H9 (cell line): Measurements from ENCODE around the gene NEUROD2. TPM values are rescaled to one million over a fixed set of nuclear protein-coding genes. Genes with fewer than 3 reads are reported as not detected.
A peak's percentile ranks its signal among the peaks of the same experiment; 100 is the strongest.

Experiments used
- DNase-seq: peaks from one replicate; pipeline ENCODE4 v3.0.0-alpha.2; 2017
- H2AFZ ChIP-seq: one replicate; pipeline ENCODE4 v1.6.1; 2013; ENCODE audit warnings: mild to moderate bottlenecking, low read length, control low read depth, moderate library complexity
- H2AK5ac ChIP-seq: 2 replicates; pipeline ENCODE4 v1.6.1; 2013; ENCODE audit warnings: low read length, control low read depth, mixed read lengths; ENCODE audit not compliant: insufficient read length
- H2BK120ac ChIP-seq: one replicate; pipeline ENCODE4 v1.6.1; 2013; ENCODE audit warnings: low read depth, mild to moderate bottlenecking, low read length, control low read depth, inconsistent platforms; ENCODE audit not compliant: poor library complexity, severe bottlenecking
- H2BK12ac ChIP-seq: 2 replicates; pipeline ENCODE4 v1.6.1; 2013; ENCODE audit warnings: low read length, control low read depth, mixed read lengths, low read depth; ENCODE audit not compliant: insufficient read length
- H2BK15ac ChIP-seq: 2 replicates; pipeline ENCODE4 v1.6.1; 2013; ENCODE audit warnings: low read depth, low read length, control low read depth
- H2BK20ac ChIP-seq: one replicate; pipeline ENCODE4 v1.6.1; 2013; ENCODE audit warnings: low read depth, mild to moderate bottlenecking, low read length, control low read depth, inconsistent platforms; ENCODE audit not compliant: poor library complexity, severe bottlenecking
- H2BK5ac ChIP-seq: 2 replicates; pipeline ENCODE4 v1.6.1; 2013; ENCODE audit warnings: low read length, control low read depth, mixed read lengths; ENCODE audit not compliant: insufficient read length
- H3K14ac ChIP-seq: 2 replicates; pipeline ENCODE4 v1.6.1; 2013; ENCODE audit warnings: low read length, control low read depth; ENCODE audit not compliant: insufficient read depth
- H3K18ac ChIP-seq: 2 replicates; pipeline ENCODE4 v1.6.1; 2013; ENCODE audit warnings: low read depth, mild to moderate bottlenecking, mixed read lengths, low read length, control low read depth; ENCODE audit not compliant: insufficient read length
- H3K23ac ChIP-seq: 2 replicates; pipeline ENCODE4 v1.6.1; 2013; ENCODE audit warnings: low read length, control low read depth, mixed read lengths, low read depth; ENCODE audit not compliant: insufficient read length
- H3K23me2 ChIP-seq: 2 replicates; pipeline ENCODE4 v1.6.1; 2013; ENCODE audit warnings: low read depth, mild to moderate bottlenecking, mixed read lengths, low read length, control low read depth; ENCODE audit not compliant: insufficient read length, poor library complexity, severe bottlenecking
- H3K27ac ChIP-seq: 2 replicates; pipeline ENCODE4 v1.5.1; 2013; ENCODE audit warnings: low read length, control low read depth, mixed read lengths, low read depth; ENCODE audit not compliant: insufficient read length
- H3K27me3 ChIP-seq: 2 replicates; pipeline ENCODE4 v1.6.1; 2013; ENCODE audit warnings: low read length, control low read depth, inconsistent platforms; ENCODE audit not compliant: insufficient read depth
- H3K4ac ChIP-seq: 2 replicates; pipeline ENCODE4 v1.6.1; 2013; ENCODE audit warnings: low read depth, mild to moderate bottlenecking, control low read depth, inconsistent platforms, low read length, moderate library complexity
- H3K4me1 ChIP-seq: 2 replicates; pipeline ENCODE4 v1.6.1; 2013; ENCODE audit warnings: low read length, control low read depth, inconsistent platforms; ENCODE audit not compliant: insufficient read depth
- H3K4me2 ChIP-seq: 2 replicates; pipeline ENCODE4 v1.6.1; 2013; ENCODE audit warnings: low read length, control low read depth, mixed read lengths; ENCODE audit not compliant: insufficient read length, insufficient read depth
- H3K56ac ChIP-seq: 2 replicates; pipeline ENCODE4 v1.6.1; 2013; ENCODE audit warnings: low read depth, mild to moderate bottlenecking, mixed read lengths, low read length, control low read depth; ENCODE audit not compliant: insufficient read length
- H3K79me1 ChIP-seq: 2 replicates; pipeline ENCODE4 v1.6.1; 2013; ENCODE audit warnings: low read depth, mild to moderate bottlenecking, moderate library complexity, low read length, control low read depth, inconsistent platforms; ENCODE audit not compliant: insufficient read depth, poor library complexity, severe bottlenecking
- H3K79me2 ChIP-seq: 2 replicates; pipeline ENCODE4 v1.6.1; 2013; ENCODE audit warnings: low read length, control low read depth, inconsistent platforms; ENCODE audit not compliant: insufficient read depth
- H3K9ac ChIP-seq: 2 replicates; pipeline ENCODE4 v1.6.1; 2013; ENCODE audit warnings: low read length, control low read depth, mixed read lengths; ENCODE audit not compliant: insufficient read length; ENCODE audit errors: extremely low read depth
- H3K9me3 ChIP-seq: one replicate; pipeline ENCODE4 v1.6.1; 2013; ENCODE audit warnings: low read depth, low read length, inconsistent platforms; ENCODE audit not compliant: control insufficient read depth
- H3T11ph ChIP-seq: one replicate; pipeline ENCODE4 v1.6.1; 2013; ENCODE audit warnings: mild to moderate bottlenecking, low read length, control low read depth, inconsistent platforms
- H4K20me1 ChIP-seq: one replicate; pipeline ENCODE4 v1.6.1; 2013; ENCODE audit not compliant: control insufficient read depth, insufficient read length, insufficient read depth
- H4K5ac ChIP-seq: 2 replicates; pipeline ENCODE4 v1.6.1; 2013; ENCODE audit warnings: low read depth, mild to moderate bottlenecking, mixed read lengths, low read length, control low read depth; ENCODE audit not compliant: insufficient read length
- H4K8ac ChIP-seq: replicated peaks from 2 replicates; pipeline ENCODE4 v1.6.1; 2013; ENCODE audit warnings: low read length, control low read depth, mixed read lengths, low read depth; ENCODE audit not compliant: insufficient read length
- H4K91ac ChIP-seq: 2 replicates; pipeline ENCODE4 v1.6.1; 2013; ENCODE audit warnings: low read depth, mild to moderate bottlenecking, moderate library complexity, mixed read lengths, low read length, control low read depth; ENCODE audit not compliant: insufficient read length
- H3K27ac Mint-ChIP-seq, 3 experiments: 2 replicates in 2 of 3; 3 replicates in 1 of 3; pipeline ENCODE4 v1.8.0; 2020 to 2021; ENCODE audit warnings: mixed read lengths in 3 of 3, mild to moderate bottlenecking in 1 of 3, moderate library complexity in 1 of 3
- H3K27me3 Mint-ChIP-seq: 2 replicates; pipeline ENCODE4 v1.8.0; 2021; ENCODE audit warnings: low read depth, mild to moderate bottlenecking, moderate library complexity, mixed read lengths
- H3K36me3 Mint-ChIP-seq, 3 experiments: 2 replicates in 2 of 3; 3 replicates in 1 of 3; pipeline ENCODE4 v1.8.0; 2020 to 2021; ENCODE audit warnings: low read depth in 3 of 3, mixed read lengths in 3 of 3; ENCODE audit not compliant: insufficient read depth in 1 of 3
- H3K4me1 Mint-ChIP-seq, 2 experiments: 2 replicates each; pipeline ENCODE4 v1.8.0; 2020; ENCODE audit warnings: mixed read lengths in 2 of 2
- H3K4me3 Mint-ChIP-seq, 2 experiments: 2 replicates in 1 of 2; 3 replicates in 1 of 2; pipeline ENCODE4 v1.8.0; 2020 to 2021; ENCODE audit warnings: mild to moderate bottlenecking in 2 of 2, mixed read lengths in 2 of 2, moderate library complexity in 1 of 2
- H3K9me3 Mint-ChIP-seq, 2 experiments: 2 replicates in 1 of 2; 3 replicates in 1 of 2; pipeline ENCODE4 v1.8.0; 2020; ENCODE audit warnings: mild to moderate bottlenecking in 2 of 2, mixed read lengths in 2 of 2, moderate library complexity in 1 of 2
- WGBS: extraction: QIAGEN DNeasy Blood & Tissue Kit; methylation state at CpG from one replicate; pipeline ENCODE4 v1.1.7; 2013; ENCODE audit warnings: missing lambda C conversion rate, low lambda C conversion rate, mixed read lengths; ENCODE audit not compliant: insufficient read length; ENCODE audit errors: extremely low coverage; 5-methylcytosine and 5-hydroxymethylcytosine counted together
- total RNA-seq: library from RNA; stranded (reverse); gene quantifications from 2 replicates; pipeline ENCODE4 v1.2.1, GENCODE V29; 2021
- TF ChIP-seq, protein P1 (sequence below): fragments of 200-600 bp; sonication (generic); conservative IDR thresholded peaks from 3 replicates; pipeline ENCODE4 v1.8.0; 2021; ENCODE audit warnings: antibody characterized with exemption, mild to moderate bottlenecking

The NEUROD2 gene
- total RNA-seq, 1 experiment from 2014 or later: not detected

DNA sequence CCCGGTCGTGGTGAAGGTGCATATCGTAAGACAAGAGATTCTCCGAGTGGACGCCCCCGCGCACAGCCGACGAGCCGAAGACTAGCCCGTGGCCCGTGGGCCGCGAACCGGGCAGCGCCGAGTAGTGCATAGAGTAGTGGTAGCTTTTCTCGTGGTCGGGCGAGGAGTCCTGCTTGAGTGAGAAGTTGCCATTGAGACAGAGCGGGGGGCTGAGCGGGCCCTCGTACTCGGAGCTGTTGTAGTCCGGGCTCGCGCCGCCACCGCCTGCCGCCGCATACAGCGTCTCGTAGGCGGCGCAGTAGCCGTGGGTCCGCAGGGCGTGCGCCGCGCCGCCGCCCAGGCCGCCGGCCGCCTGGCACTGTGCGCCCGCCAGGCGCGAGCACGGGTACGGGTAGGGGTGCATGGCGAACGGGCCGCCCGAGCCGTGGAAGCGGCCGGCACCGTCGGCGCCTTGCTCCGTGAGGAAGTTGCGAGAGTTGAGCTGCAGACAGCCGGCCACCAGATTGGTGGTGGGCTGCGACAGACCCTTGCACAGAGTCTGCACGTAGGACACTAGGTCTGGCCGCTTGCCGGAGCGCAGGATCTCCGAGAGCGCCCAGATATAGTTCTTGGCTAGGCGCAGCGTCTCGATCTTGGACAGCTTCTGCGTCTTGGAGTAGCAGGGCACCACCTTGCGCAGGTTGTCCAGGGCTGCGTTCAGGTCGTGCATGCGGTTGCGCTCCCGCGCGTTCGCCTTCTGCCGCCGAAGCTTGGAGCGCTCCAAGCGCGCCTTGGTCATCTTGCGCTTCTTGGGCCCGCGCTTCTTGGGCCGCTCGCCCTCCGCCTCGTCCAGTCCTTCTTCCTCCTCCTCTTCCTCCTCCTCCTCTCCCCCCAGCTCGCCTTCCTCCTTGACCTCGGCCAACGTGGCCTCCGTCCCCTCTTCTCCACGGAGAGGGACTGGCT, 2.0 kb downstream of the NEUROD2 start:
- Mint-ChIP-seq H3K9me3 (peaks cover 0 to 4% of the 10 kb centered on the region in 2 experiments; a peak in 1 of 5 replicates), H3K4me3 (peak overlapping the region; percentile 27 to 77; a peak in 4 of 5 replicates), H3K36me3 (no peaks in the 10 kb centered on the region; a peak in 1 of 7 replicates), H3K27ac (no peak overlapping the region), H3K27me3 (peaks cover 98% of the 10 kb centered on the region), H3K4me1 (peaks cover 30 to 55% of the 10 kb centered on the region in 2 experiments)
- peaks cover 20% of the 10 kb centered on the region for H3K23me2 ChIP-seq
- no peaks in the 10 kb centered on the region; the same call in 1 of the 2 replicates for H3K4me1 ChIP-seq
- no peak overlapping the region for H3T11ph ChIP-seq
- TF ChIP-seq, protein P1, sequence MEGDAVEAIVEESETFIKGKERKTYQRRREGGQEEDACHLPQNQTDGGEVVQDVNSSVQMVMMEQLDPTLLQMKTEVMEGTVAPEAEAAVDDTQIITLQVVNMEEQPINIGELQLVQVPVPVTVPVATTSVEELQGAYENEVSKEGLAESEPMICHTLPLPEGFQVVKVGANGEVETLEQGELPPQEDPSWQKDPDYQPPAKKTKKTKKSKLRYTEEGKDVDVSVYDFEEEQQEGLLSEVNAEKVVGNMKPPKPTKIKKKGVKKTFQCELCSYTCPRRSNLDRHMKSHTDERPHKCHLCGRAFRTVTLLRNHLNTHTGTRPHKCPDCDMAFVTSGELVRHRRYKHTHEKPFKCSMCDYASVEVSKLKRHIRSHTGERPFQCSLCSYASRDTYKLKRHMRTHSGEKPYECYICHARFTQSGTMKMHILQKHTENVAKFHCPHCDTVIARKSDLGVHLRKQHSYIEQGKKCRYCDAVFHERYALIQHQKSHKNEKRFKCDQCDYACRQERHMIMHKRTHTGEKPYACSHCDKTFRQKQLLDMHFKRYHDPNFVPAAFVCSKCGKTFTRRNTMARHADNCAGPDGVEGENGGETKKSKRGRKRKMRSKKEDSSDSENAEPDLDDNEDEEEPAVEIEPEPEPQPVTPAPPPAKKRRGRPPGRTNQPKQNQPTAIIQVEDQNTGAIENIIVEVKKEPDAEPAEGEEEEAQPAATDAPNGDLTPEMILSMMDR: no peak
- no peak overlapping the region for H2BK5ac ChIP-seq
- H2BK12ac ChIP-seq: no peak overlapping the region
- no peak overlapping the region for H2BK20ac ChIP-seq
- H2AK5ac ChIP-seq: no peak overlapping the region
- H4K8ac ChIP-seq: no peak overlapping the region
- no peaks in the 10 kb centered on the region for H3K79me2 ChIP-seq
- H3K79me1 ChIP-seq: no peaks in the 10 kb centered on the region
- H3K23ac ChIP-seq: no peak overlapping the region
- H4K5ac ChIP-seq: no peak overlapping the region
- H2BK15ac ChIP-seq: no peak overlapping the region
- no peak overlapping the region for H3K27ac ChIP-seq
- H3K4ac ChIP-seq: no peak overlapping the region
- H3K14ac ChIP-seq: no peak overlapping the region
- H3K56ac ChIP-seq: no peak overlapping the region
- DNase-seq: peak; percentile 72
- H3K9ac ChIP-seq: no peak overlapping the region
- peak overlapping the region; percentile 38 for H3K4me2 ChIP-seq
- no peak overlapping the region for H3K18ac ChIP-seq
- peaks cover 86% of the 10 kb centered on the region for H3K27me3 ChIP-seq
- H4K20me1 ChIP-seq: no peaks in the 10 kb centered on the region
- no peak overlapping the region for H2BK120ac ChIP-seq
- H3K9me3 ChIP-seq: no peaks in the 10 kb centered on the region
- H4K91ac ChIP-seq: no peak overlapping the region
- WGBS: no CpG with 5 or more reads among the region's 102 CpGs
- no peak overlapping the region for H2AFZ ChIP-seq
